Prostate gland (tissue), 2 donors: ENCODE measurements around the gene CHPF. TPM values are rescaled to one million over a fixed set of nuclear protein-coding genes. Genes with fewer than 3 reads are reported as not detected.
A peak's percentile ranks its signal among the peaks of the same experiment; 100 is the strongest.

ENCODE experiments used
- DNase-seq: peaks from one replicate; pipeline ENCODE4 v3.0.0-alpha.2; 2019; ENCODE audit warnings: low spot score
- H3K27ac ChIP-seq, 2 donors: fragments of 200-600 bp; sonication (generic); 2 replicates each; pipeline ENCODE4 v1.5.1; 2017 to 2019
- H3K27me3 ChIP-seq: fragments of 200-600 bp; sonication (generic); replicated peaks from 2 replicates; pipeline ENCODE4 v1.5.1; 2019; ENCODE audit not compliant: insufficient read depth
- H3K36me3 ChIP-seq, 2 donors: fragments of 200-600 bp; sonication (generic); 1 replicate in 1 of 2; 2 replicates in 1 of 2; pipeline versions ENCODE4 v1.5.1 to v1.8.1; 2017 to 2019
- H3K4me1 ChIP-seq: fragments of 200-600 bp; sonication (generic); replicated peaks from 2 replicates; pipeline ENCODE4 v1.5.1; 2019
- H3K4me3 ChIP-seq, 2 donors: fragments of 200-600 bp; sonication (generic); 2 replicates each; pipeline ENCODE4 v1.5.1; 2017 to 2019
- H3K9me3 ChIP-seq: fragments of 200-600 bp; sonication (generic); 2 replicates; pipeline ENCODE4 v1.5.1; 2017
- POLR2A ChIP-seq: fragments of 450-650 bp; IDR thresholded peaks from one replicate; pipeline ENCODE4 v1.6.1; 2016; ENCODE audit warnings: antibody characterized with exemption, mild to moderate bottlenecking
- POLR2AphosphoS5 ChIP-seq: sonication (generic); formaldehyde crosslinking; IDR thresholded peaks from one replicate; pipeline ENCODE4 v1.6.1; 2017; ENCODE audit warnings: antibody characterized with exemption
- WGBS: methylation state at CpG from one replicate; pipeline ENCODE4 v1.1.5; 2018; 5-methylcytosine and 5-hydroxymethylcytosine counted together
- intact Hi-C: fragments of 100-400 bp; cut with DNase I; formaldehyde crosslinking; loops from one replicate; pipeline ENCODE4 v1.14.2; 2022
- total RNA-seq, 2 donors: library from RNA; depleted of rRNA; stranded (reverse); fragments of >200 nt; gene quantifications; one replicate each; pipeline ENCODE4 v1.1.0, GENCODE V29; 2016
- TF ChIP-seq, protein P1 (sequence below), 4 experiments: fragments of 200-600 bp in 2 of 4; fragments of 450-650 bp in 2 of 4; sonication (generic) in 2 of 4; IDR thresholded peaks; 1 replicate in 3 of 4; 2 replicates in 1 of 4; pipeline ENCODE4 v1.5.1; 2016 to 2019; ENCODE audit warnings: antibody characterized with exemption in 4 of 4, mild to moderate bottlenecking in 2 of 4, moderate library complexity in 2 of 4

Gene CHPF
- total RNA-seq, 2 donors from 2014 or later: 150 to 819 TPM

- Histone ChIP-seq H3K36me3 (peaks cover 0 to 8% of the 10 kb centered on the region in 2 donors), H3K4me3 (no peak overlapping the region), H3K27ac (no peak overlapping the region), H3K4me1 (peaks cover 2% of the 10 kb centered on the region), H3K27me3 (peaks cover 9% of the 10 kb centered on the region), H3K9me3 (no peaks in the 10 kb centered on the region)
- WGBS: 2% methylated on average over 26 of the region's 26 CpGs
- intact Hi-C loops: loop anchor here (10.0 kb wide), 1 partner anchor 335 kb away; the partner anchor contains the start of genes CNPPD1, RETREG2 and SLC23A3
- no peak for TF ChIP-seq POLR2A
- TF ChIP-seq, protein P1, sequence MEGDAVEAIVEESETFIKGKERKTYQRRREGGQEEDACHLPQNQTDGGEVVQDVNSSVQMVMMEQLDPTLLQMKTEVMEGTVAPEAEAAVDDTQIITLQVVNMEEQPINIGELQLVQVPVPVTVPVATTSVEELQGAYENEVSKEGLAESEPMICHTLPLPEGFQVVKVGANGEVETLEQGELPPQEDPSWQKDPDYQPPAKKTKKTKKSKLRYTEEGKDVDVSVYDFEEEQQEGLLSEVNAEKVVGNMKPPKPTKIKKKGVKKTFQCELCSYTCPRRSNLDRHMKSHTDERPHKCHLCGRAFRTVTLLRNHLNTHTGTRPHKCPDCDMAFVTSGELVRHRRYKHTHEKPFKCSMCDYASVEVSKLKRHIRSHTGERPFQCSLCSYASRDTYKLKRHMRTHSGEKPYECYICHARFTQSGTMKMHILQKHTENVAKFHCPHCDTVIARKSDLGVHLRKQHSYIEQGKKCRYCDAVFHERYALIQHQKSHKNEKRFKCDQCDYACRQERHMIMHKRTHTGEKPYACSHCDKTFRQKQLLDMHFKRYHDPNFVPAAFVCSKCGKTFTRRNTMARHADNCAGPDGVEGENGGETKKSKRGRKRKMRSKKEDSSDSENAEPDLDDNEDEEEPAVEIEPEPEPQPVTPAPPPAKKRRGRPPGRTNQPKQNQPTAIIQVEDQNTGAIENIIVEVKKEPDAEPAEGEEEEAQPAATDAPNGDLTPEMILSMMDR (IDR thresholded peaks at IDR 0.05): peak; percentile 18 to 57 (median 39)
- peak; percentile 33 for DNase-seq
Measured at GRCh38 chr2:219509780-219510511, 33.7 kb downstream of the CHPF start.

- Histone ChIP-seq H3K4me1 (peaks cover 2% of the 10 kb centered on the region), H3K36me3 (peaks cover 0 to 8% of the 10 kb centered on the region in 2 donors), H3K27ac (no peak overlapping the region), H3K9me3 (no peaks in the 10 kb centered on the region), H3K27me3 (peaks cover 6% of the 10 kb centered on the region), H3K4me3 (no peak overlapping the region)
- intact Hi-C loops: no loop called here
- DNase-seq: no peak
- TF ChIP-seq POLR2A: no peak
- TF ChIP-seq POLR2AphosphoS5: no peak
- TF ChIP-seq, protein P1 (IDR thresholded peaks at IDR 0.05): no peak
- 8% methylated on average over 14 of the region's 14 CpGs for WGBS
Measured at GRCh38 chr2:219508971-219509779, 34.4 kb downstream of the CHPF start.

- Histone ChIP-seq H3K4me1 (peaks cover 2% of the 10 kb centered on the region), H3K27me3 (peaks cover 6% of the 10 kb centered on the region), H3K9me3 (no peaks in the 10 kb centered on the region), H3K36me3 (peaks cover 0 to 8% of the 10 kb centered on the region in 2 donors), H3K27ac (no peak overlapping the region), H3K4me3 (no peak overlapping the region)
- no peak for DNase-seq
- WGBS: 72% methylated on average over 4 of the region's 4 CpGs
- TF ChIP-seq, protein P1 (IDR thresholded peaks at IDR 0.05): no peak
- intact Hi-C loops: no loop called here
Measured at GRCh38 chr2:219508444-219508734, 35.2 kb downstream of the CHPF start.

DNA sequence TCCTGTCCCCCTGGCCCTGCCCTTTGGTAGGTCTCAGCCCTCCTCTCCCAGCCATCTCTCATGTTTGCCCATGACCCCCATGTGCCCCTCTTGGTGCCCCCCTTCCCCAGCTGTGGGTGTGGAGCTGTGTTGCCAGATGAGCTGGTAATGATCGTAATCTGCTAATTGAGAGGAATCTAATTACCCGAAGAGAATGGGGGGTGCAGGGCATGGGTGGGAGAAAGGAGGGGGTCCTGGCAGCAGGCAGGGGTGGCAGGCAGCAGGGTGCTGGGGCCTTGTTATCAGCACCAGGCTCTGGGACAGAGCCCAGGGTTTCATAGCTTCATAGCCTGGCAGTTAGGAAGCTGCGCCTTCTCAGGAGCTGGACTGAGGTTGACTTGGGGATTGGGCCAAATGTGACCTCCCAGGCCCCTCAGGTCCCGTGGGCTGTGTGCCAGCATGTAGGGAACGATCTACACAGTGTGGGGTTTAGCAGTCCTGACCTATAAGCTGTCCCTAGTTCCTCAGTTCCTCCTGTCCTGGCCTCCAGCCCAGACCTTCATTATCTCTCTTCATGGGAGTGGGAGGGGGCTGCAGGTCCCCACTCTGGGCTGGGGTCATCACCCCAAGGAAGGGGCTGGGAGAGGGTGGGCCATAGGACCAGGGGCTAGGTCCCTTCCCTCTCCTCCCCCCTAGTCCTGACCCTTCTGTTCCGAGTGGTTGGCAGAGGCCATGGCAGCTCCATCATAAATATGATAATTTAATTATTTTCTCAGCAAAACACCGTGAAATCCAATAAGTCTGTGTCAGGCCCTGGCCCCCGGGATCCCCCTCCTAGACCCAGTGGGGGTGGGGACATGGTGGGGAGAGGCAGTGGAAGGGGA, 35.8 kb downstream of the CHPF start:
- H3K4me3 ChIP-seq: no peak overlapping the region
- no peak for TF ChIP-seq POLR2AphosphoS5
- no peak for TF ChIP-seq POLR2A
- TF ChIP-seq, protein P1 (IDR thresholded peaks at IDR 0.05): no peak
- intact Hi-C loops: no loop called here
- H3K9me3 ChIP-seq: no peaks in the 10 kb centered on the region
- H3K4me1 ChIP-seq: peaks cover 2% of the 10 kb centered on the region
- peaks cover 0 to 8% of the 10 kb centered on the region in 2 donors for H3K36me3 ChIP-seq
- WGBS: 49% methylated on average over 8 of the region's 8 CpGs
- no peak overlapping the region for H3K27ac ChIP-seq
- H3K27me3 ChIP-seq: peaks cover 2% of the 10 kb centered on the region
- no peak for DNase-seq
